ENCODE data around the gene POU2F3. TPM values are rescaled to one million over a fixed set of nuclear protein-coding genes. Genes with fewer than 3 reads are reported as not detected.

The POU2F3 gene
- total RNA-seq (2012; rRNA removed) (under 0.01 TPM in 1 of 2 replicates, not detected in the other), polyA plus RNA-seq (2012; rRNA removed) (0.09 and 0.14 TPM in 2 replicates), Bru-seq, nascent RNA (percentile 8 among the genes with signal in this experiment), BruChase-seq, experiment 1, labeled RNA remaining after a 6-hour chase (percentile 8 among the genes with signal in this experiment), BruChase-seq, experiment 2, labeled RNA remaining after a 2-hour chase (percentile 6 among the genes with signal in this experiment)
- polyA plus RNA-seq (2012; cell fraction: cytosol; rRNA removed), result 0.08 TPM in 1 of 2 replicates, not detected in the other
- polyA plus RNA-seq (2012; cell fraction: nucleus; rRNA removed; ENCODE audit: low replicate concordance), result 0.02 and 0.06 TPM in 2 replicates
- long read RNA-seq, result 0 reads

DNA sequence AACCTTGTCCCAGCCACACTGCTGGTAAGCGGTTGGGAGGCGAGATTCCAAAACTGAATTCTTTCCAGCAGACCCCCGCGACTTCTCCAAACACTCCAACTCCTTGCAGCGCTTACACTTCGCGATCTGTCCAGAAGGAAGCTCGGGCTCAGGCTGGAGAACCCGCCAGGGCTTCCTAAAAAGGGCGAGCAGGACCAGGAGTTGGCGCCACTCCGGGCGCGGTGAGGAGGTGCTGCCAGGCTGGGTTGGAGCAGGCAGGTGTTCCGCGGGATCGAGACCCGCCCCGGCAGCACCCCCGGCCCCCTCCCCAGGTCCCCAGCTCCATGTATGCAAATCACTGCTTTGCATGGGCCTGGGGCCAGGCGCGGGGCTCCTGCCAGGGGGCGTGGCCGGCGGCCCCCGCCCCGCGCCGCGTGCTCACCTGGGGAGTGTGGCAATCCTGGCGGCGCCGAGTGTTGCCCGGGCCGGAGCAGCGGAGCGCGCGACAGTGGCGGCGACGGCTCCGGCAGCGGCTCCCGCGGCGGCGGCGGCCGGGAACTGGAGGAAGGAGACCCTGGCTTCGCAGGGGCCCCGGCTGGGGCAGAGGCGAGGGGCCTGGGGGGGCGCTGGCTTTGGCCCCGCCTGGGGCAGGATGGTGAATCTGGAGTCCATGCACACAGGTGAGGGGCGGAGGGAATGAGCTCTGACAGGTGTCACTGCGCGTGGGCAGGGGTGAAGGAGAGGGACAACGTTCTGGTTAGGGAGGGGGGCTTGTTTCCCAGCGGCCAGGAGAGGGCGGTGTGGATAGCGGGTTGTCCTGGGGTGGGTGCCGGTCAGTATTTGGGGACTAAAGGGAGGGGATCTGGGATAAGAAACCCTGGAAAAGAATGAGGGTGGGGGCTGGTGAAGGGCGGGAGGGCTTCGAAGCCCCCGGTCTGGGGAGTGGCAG lies at the start of gene POU2F3:
TSS of gene POU2F3 (plus strand) at position 428 of the 928 bp plus-strand sequence. CDS start at position 632, 204 bp downstream.
- no peak within 1 kb of the TSS for H2BK120ac ChIP-seq (ENCODE audit: low read depth, low read length)
- no peak within 1 kb of the TSS for H3K18ac ChIP-seq (ENCODE audit: low read depth, low read length)
- no peak within 1 kb of the TSS for H2AK5ac ChIP-seq (ENCODE audit: low read depth, low read length)
- ChIA-PET POLR2A (ENCODE audit: unreplicated experiment) (no interaction called here), CTCF (no interaction called here)
- H2AK9ac ChIP-seq (replicated peaks; ENCODE audit: low read depth, low read length, poor library complexity), result no peak within 1 kb of the TSS
- H3K9ac ChIP-seq (ENCODE audit: low read depth, low read length), result no peak within 1 kb of the TSS
- DNase-seq (no peak), ATAC-seq (ENCODE audit: low read depth) (no peak)
- no peak within 1 kb of the TSS for H3K23ac ChIP-seq (ENCODE audit: low read depth, low read length)
- dilution Hi-C loops (cut with HindIII; ENCODE audit: low sequenced_read_pairs, unreplicated experiment) (no loop called here), in situ Hi-C loops (cut with MboI; ENCODE audit: low sequenced_read_pairs) (no loop called here), intact Hi-C loops (cut with micrococcal nuclease) (no loop called here)
- H3K56ac ChIP-seq (ENCODE audit: extremely low read depth, insufficient read depth, low read length), result no peak within 1 kb of the TSS
- no peaks in the 10 kb centered on the region for H3K36me3 ChIP-seq (ENCODE audit: control insufficient read depth, insufficient read depth, low read length)
- no peaks in the 10 kb centered on the region for H4K20me1 ChIP-seq (ENCODE audit: insufficient read depth, low read length)
- peaks cover 74% of the 10 kb centered on the region for H3K27me3 ChIP-seq (ENCODE audit: control insufficient read depth, insufficient read depth, low read length)
- no peak within 1 kb of the TSS for H4K5ac ChIP-seq (ENCODE audit: low read depth, low read length)
- no peak within 1 kb of the TSS for H2BK5ac ChIP-seq (ENCODE audit: low read depth, low read length, poor library complexity, severe bottlenecking)
- H3K79me1 ChIP-seq (ENCODE audit: low read depth in 1 of 2, low read length in 2 of 2), result no peaks in the 10 kb centered on the region
- H2AFZ ChIP-seq (replicated peaks; ENCODE audit: low read length, poor library complexity), result no peak within 1 kb of the TSS
- no peak within 1 kb of the TSS for H3K27ac ChIP-seq (ENCODE audit: insufficient read depth, low read length)
- H4K8ac ChIP-seq (ENCODE audit: low read depth in 2 of 2, low read length in 2 of 2), result no peak within 1 kb of the TSS
- 8% methylated on average over 5 of the region's 66 CpGs; no CpG with 5 or more reads in 1 of the 2 experiments for WGBS, 2 experiments (ENCODE audit: extremely low coverage in 2 of 2, insufficient read length in 1 of 2)
- H3K14ac ChIP-seq (replicated peaks; ENCODE audit: low read depth, low read length), result no peak within 1 kb of the TSS
- TF ChIP-seq CHD1 (IDR thresholded peaks at IDR 0.05; ENCODE audit: low read depth, low read length) (no peak), MAZ (IDR thresholded peaks at IDR 0.05; ENCODE audit: borderline replicate concordance, low read depth, low read length) (no peak), BHLHE40 (IDR thresholded peaks at IDR 0.05; ENCODE audit: low read depth, low read length) (no peak), MAFK (IDR thresholded peaks at IDR 0.05; ENCODE audit: low read depth, low read length) (no peak), RCOR1 (IDR thresholded peaks at IDR 0.05; ENCODE audit: insufficient replicate concordance, low read length) (no peak), FOS (IDR thresholded peaks at IDR 0.05; ENCODE audit: low read depth, low read length) (no peak), SMC3 (IDR thresholded peaks at IDR 0.05; ENCODE audit: low read depth, low read length) (no peak), RAD21 (IDR thresholded peaks at IDR 0.05; ENCODE audit: low read length) (no peak), RFX5 (IDR thresholded peaks at IDR 0.05; ENCODE audit: low read depth, low read length) (no peak)
- TF ChIP-seq, protein P1, sequence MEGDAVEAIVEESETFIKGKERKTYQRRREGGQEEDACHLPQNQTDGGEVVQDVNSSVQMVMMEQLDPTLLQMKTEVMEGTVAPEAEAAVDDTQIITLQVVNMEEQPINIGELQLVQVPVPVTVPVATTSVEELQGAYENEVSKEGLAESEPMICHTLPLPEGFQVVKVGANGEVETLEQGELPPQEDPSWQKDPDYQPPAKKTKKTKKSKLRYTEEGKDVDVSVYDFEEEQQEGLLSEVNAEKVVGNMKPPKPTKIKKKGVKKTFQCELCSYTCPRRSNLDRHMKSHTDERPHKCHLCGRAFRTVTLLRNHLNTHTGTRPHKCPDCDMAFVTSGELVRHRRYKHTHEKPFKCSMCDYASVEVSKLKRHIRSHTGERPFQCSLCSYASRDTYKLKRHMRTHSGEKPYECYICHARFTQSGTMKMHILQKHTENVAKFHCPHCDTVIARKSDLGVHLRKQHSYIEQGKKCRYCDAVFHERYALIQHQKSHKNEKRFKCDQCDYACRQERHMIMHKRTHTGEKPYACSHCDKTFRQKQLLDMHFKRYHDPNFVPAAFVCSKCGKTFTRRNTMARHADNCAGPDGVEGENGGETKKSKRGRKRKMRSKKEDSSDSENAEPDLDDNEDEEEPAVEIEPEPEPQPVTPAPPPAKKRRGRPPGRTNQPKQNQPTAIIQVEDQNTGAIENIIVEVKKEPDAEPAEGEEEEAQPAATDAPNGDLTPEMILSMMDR (conservative IDR thresholded peaks at IDR 0.05; ENCODE audit: low read depth, low read length), result no peak
- TF ChIP-seq, protein P2, sequence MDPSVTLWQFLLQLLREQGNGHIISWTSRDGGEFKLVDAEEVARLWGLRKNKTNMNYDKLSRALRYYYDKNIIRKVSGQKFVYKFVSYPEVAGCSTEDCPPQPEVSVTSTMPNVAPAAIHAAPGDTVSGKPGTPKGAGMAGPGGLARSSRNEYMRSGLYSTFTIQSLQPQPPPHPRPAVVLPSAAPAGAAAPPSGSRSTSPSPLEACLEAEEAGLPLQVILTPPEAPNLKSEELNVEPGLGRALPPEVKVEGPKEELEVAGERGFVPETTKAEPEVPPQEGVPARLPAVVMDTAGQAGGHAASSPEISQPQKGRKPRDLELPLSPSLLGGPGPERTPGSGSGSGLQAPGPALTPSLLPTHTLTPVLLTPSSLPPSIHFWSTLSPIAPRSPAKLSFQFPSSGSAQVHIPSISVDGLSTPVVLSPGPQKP (IDR thresholded peaks at IDR 0.05; ENCODE audit: borderline replicate concordance, low read depth, low read length), result no peak
- TF ChIP-seq, protein P3, sequence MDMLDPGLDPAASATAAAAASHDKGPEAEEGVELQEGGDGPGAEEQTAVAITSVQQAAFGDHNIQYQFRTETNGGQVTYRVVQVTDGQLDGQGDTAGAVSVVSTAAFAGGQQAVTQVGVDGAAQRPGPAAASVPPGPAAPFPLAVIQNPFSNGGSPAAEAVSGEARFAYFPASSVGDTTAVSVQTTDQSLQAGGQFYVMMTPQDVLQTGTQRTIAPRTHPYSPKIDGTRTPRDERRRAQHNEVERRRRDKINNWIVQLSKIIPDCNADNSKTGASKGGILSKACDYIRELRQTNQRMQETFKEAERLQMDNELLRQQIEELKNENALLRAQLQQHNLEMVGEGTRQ (IDR thresholded peaks at IDR 0.05; ENCODE audit: low read depth, low read length), result no peak
- no peak within 1 kb of the TSS for H3K4ac ChIP-seq (ENCODE audit: low read depth, low read length)
- no TSS peak for BruUV-seq (replicated peaks)
- H3K9me3 ChIP-seq (ENCODE audit: control insufficient read depth, insufficient read depth, low read length), result no peaks in the 10 kb centered on the region
- H3K4me3 ChIP-seq (ENCODE audit: insufficient read depth, low read depth, low read length), result no peak within 1 kb of the TSS
- H3K4me1 ChIP-seq (ENCODE audit: control insufficient read depth, insufficient read depth, low read length), result no peaks in the 10 kb centered on the region
- H4K91ac ChIP-seq (ENCODE audit: insufficient read depth, low read depth, low read length), result no peak within 1 kb of the TSS
- no peak within 1 kb of the TSS for H3K4me2 ChIP-seq (ENCODE audit: low read depth, low read length)
- no peak within 1 kb of the TSS for H2BK15ac ChIP-seq (ENCODE audit: low read depth, low read length)
- H2BK20ac ChIP-seq (ENCODE audit: low read depth, low read length), result no peak within 1 kb of the TSS
- H3K9me1 ChIP-seq (ENCODE audit: insufficient read depth, low read length), result no peaks in the 10 kb centered on the region
